ENCODE data around the gene TMEM63B. TPM values are rescaled to one million over a fixed set of nuclear protein-coding genes. Genes with fewer than 3 reads are reported as not detected.

Gene TMEM63B
- total and polyA plus RNA-seq, 2 of the 8 experiments (the other 6 are each of a cell fraction or from before 2014, with no cell fraction given) = 61.1 to 96.8 TPM

DNA sequence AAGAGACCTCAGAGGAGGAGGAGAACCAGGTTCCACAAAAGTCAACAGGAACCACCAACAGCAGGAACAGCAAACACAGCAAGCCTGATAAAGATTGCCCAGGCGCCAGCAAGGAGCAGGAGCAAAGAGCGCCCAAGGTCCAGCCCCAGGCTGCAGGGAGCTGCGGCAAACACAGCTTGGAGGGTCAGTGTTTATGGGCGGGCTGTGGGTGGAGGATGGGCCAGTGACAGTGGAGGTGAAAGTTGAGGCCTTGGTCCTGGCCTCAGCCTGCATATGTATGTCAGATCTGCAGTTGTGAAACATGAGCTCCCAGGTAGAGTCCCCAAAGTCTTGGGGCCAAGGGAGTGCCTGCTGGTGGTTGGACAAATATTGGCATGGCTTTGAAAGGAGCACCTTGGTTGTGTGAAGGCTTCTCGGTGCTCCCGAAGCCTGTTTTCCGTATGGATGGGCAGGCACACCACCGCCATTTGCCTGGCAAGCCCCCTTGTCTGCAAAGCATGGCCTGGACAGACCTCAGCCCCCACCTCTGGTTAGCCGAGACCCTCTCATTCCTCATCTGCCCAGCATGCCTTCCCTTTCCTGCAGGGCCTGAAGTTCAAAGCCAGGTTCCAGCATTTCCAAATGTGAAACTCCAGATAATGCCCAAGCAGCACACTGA lies 29.3 kb downstream of the TMEM63B start (continued):
- TF ChIP-seq RXRA (IDR thresholded peaks at IDR 0.05; ENCODE audit: insufficient read depth, low read depth, low read length) (no peak), MAFK (IDR thresholded peaks at IDR 0.05; ENCODE audit: low read depth, low read length) (no peak), JUND (IDR thresholded peaks at IDR 0.05; ENCODE audit: low read length) (no peak)

Data from H1 (cell line).